Measurements from ENCODE around the gene ZDHHC14.

The ZDHHC14 gene

GRCh38 chr6:157548635-157549467 lies 167.9 kb downstream of the ZDHHC14 start:
- TF ChIP-seq EP300 (IDR thresholded peaks at IDR 0.05; ENCODE audit: borderline replicate concordance) = no peak
- no peak for TF ChIP-seq USF1 (IDR thresholded peaks at IDR 0.05)
- no peak for TF ChIP-seq RAD21 (IDR thresholded peaks at IDR 0.05; ENCODE audit: low read depth)
- no peak for TF ChIP-seq CEBPB (IDR thresholded peaks at IDR 0.05)
- TF ChIP-seq FOXM1 (IDR thresholded peaks at IDR 0.05; ENCODE audit: borderline replicate concordance, low read depth) = no peak
- TF ChIP-seq YY1 (IDR thresholded peaks at IDR 0.05; ENCODE audit: low read depth) = no peak
- no peak for TF ChIP-seq TAF1 (IDR thresholded peaks at IDR 0.05; ENCODE audit: low read depth)
- TF ChIP-seq, protein P1, sequence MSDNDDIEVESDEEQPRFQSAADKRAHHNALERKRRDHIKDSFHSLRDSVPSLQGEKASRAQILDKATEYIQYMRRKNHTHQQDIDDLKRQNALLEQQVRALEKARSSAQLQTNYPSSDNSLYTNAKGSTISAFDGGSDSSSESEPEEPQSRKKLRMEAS (IDR thresholded peaks at IDR 0.05) = no peak
- TF ChIP-seq CREB1 (IDR thresholded peaks at IDR 0.05; ENCODE audit: low read depth) = no peak
- no peak for TF ChIP-seq NFIC (IDR thresholded peaks at IDR 0.05)
- TF ChIP-seq ZBTB7A (IDR thresholded peaks at IDR 0.05; ENCODE audit: low read depth) = no peak
- no peak for TF ChIP-seq TEAD4 (IDR thresholded peaks at IDR 0.05)
- TF ChIP-seq TCF12 (IDR thresholded peaks at IDR 0.05; ENCODE audit: low read depth) = no peak
- TF ChIP-seq, protein P2, sequence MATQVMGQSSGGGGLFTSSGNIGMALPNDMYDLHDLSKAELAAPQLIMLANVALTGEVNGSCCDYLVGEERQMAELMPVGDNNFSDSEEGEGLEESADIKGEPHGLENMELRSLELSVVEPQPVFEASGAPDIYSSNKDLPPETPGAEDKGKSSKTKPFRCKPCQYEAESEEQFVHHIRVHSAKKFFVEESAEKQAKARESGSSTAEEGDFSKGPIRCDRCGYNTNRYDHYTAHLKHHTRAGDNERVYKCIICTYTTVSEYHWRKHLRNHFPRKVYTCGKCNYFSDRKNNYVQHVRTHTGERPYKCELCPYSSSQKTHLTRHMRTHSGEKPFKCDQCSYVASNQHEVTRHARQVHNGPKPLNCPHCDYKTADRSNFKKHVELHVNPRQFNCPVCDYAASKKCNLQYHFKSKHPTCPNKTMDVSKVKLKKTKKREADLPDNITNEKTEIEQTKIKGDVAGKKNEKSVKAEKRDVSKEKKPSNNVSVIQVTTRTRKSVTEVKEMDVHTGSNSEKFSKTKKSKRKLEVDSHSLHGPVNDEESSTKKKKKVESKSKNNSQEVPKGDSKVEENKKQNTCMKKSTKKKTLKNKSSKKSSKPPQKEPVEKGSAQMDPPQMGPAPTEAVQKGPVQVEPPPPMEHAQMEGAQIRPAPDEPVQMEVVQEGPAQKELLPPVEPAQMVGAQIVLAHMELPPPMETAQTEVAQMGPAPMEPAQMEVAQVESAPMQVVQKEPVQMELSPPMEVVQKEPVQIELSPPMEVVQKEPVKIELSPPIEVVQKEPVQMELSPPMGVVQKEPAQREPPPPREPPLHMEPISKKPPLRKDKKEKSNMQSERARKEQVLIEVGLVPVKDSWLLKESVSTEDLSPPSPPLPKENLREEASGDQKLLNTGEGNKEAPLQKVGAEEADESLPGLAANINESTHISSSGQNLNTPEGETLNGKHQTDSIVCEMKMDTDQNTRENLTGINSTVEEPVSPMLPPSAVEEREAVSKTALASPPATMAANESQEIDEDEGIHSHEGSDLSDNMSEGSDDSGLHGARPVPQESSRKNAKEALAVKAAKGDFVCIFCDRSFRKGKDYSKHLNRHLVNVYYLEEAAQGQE (IDR thresholded peaks at IDR 0.05; ENCODE audit: low read depth) = no peak
- no peak for TF ChIP-seq EGR1 (IDR thresholded peaks at IDR 0.05)

GRCh38 chr6:157549468-157549745 lies 168.4 kb downstream of the ZDHHC14 start:
- TF ChIP-seq NFIC (IDR thresholded peaks at IDR 0.05) (no peak), EGR1 (IDR thresholded peaks at IDR 0.05) (no peak), RAD21 (IDR thresholded peaks at IDR 0.05; ENCODE audit: low read depth) (no peak), TEAD4 (IDR thresholded peaks at IDR 0.05) (no peak), YY1 (IDR thresholded peaks at IDR 0.05; ENCODE audit: low read depth) (no peak), FOXM1 (IDR thresholded peaks at IDR 0.05; ENCODE audit: borderline replicate concordance, low read depth) (no peak), ZBTB7A (IDR thresholded peaks at IDR 0.05; ENCODE audit: low read depth) (no peak), TCF12 (IDR thresholded peaks at IDR 0.05; ENCODE audit: low read depth) (no peak), TAF1 (IDR thresholded peaks at IDR 0.05; ENCODE audit: low read depth) (no peak), CEBPB (IDR thresholded peaks at IDR 0.05) (no peak), EP300 (IDR thresholded peaks at IDR 0.05; ENCODE audit: borderline replicate concordance) (no peak), USF1 (IDR thresholded peaks at IDR 0.05) (no peak), CREB1 (IDR thresholded peaks at IDR 0.05; ENCODE audit: low read depth) (no peak)
- TF ChIP-seq, protein P1 (IDR thresholded peaks at IDR 0.05) = no peak
- TF ChIP-seq, protein P2 (IDR thresholded peaks at IDR 0.05; ENCODE audit: low read depth) = no peak

DNA sequence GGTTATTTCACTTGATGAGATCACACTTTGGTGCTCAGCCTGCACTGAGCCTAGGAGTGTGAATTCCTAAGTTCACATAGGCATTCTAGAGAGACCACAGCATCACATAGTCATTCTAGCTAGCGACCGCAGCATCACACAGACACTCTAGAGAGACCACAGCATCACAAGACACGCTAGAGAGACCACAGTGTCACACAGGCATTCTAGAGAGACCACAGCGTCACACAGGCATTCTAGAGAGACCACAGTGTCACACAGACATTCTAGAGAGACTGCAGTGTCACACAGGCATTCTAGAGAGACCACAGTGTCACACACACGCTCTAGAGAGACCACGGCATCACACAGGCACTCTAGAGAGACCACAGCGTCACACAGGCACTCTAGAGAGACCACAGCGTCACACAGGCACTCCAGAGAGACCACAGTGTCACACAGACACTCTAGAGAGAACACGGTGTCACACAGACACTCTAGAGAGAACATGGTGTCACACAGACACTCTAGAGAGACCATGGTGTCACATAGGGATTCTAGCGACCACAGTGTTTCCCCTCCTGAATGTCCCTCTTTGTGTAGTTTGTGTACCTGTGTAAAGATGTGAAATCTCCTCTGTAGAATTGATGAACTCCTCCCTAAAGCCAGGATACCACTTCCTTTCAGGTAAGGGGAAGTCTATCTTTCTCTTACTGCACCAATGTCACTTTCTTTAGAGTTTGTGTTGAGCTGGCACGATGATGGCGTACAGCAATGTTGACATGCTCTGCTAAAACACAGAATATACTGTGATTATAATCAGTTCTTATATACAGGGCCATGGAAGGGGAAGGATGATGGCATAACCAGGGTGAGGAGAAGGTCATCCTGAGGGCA lies 169.4 kb downstream of the ZDHHC14 start:
- no peak for TF ChIP-seq YY1 (IDR thresholded peaks at IDR 0.05; ENCODE audit: low read depth)
- no peak for TF ChIP-seq CEBPB (IDR thresholded peaks at IDR 0.05)
- no peak for TF ChIP-seq EP300 (IDR thresholded peaks at IDR 0.05; ENCODE audit: borderline replicate concordance)
- no peak for TF ChIP-seq CREB1 (IDR thresholded peaks at IDR 0.05; ENCODE audit: low read depth)
- TF ChIP-seq, protein P2 (IDR thresholded peaks at IDR 0.05; ENCODE audit: low read depth) = no peak
- TF ChIP-seq NFIC (IDR thresholded peaks at IDR 0.05) = no peak
- TF ChIP-seq TCF12 (IDR thresholded peaks at IDR 0.05; ENCODE audit: low read depth) = no peak
- TF ChIP-seq USF1 (IDR thresholded peaks at IDR 0.05) = no peak
- TF ChIP-seq TEAD4 (IDR thresholded peaks at IDR 0.05) = no peak
- TF ChIP-seq RAD21 (IDR thresholded peaks at IDR 0.05; ENCODE audit: low read depth) = no peak
- no peak for TF ChIP-seq EGR1 (IDR thresholded peaks at IDR 0.05)
- TF ChIP-seq TAF1 (IDR thresholded peaks at IDR 0.05; ENCODE audit: low read depth) = no peak
- TF ChIP-seq ZBTB7A (IDR thresholded peaks at IDR 0.05; ENCODE audit: low read depth) = no peak
- no peak for TF ChIP-seq FOXM1 (IDR thresholded peaks at IDR 0.05; ENCODE audit: borderline replicate concordance, low read depth)
- TF ChIP-seq, protein P1 (IDR thresholded peaks at IDR 0.05) = no peak
